GM19468 (cell line): ENCODE results near the gene BLID.

Experiments used
- ATAC-seq: cut with Tn5 transposase; IDR thresholded peaks from one replicate; pipeline ENCODE4 v1.9.1; 2021; ENCODE audit warnings: mild to moderate bottlenecking, moderate library complexity, moderate number of reproducible peaks; ENCODE audit not compliant: unreplicated experiment; ENCODE audit errors: extremely low read depth

BLID gene

GRCh38 chr11:122141725-122142124 is 25.7 kb upstream of the BLID start:
- no peak for ATAC-seq

GRCh38 chr11:122140500-122140899 is 24.5 kb upstream of the BLID start:
- no peak for ATAC-seq

- ATAC-seq = no peak
Observed at GRCh38 chr11:122139595-122139866, 23.5 kb upstream of the BLID start.

GRCh38 chr11:122138744-122139594 is 23.0 kb upstream of the BLID start:
- ATAC-seq = no peak

GRCh38 chr11:122137078-122137793 is 21.2 kb upstream of the BLID start:
- ATAC-seq = no peak

- no peak for ATAC-seq
Observed at GRCh38 chr11:122131126-122131525, 15.1 kb upstream of the BLID start.

GRCh38 chr11:122128146-122128545 is 12.1 kb upstream of the BLID start:
- no peak for ATAC-seq

GRCh38 chr11:122127020-122127419 is 11.0 kb upstream of the BLID start:
- no peak for ATAC-seq

- no peak for ATAC-seq
Observed at GRCh38 chr11:122126024-122126688, 10.1 kb upstream of the BLID start.

GRCh38 chr11:122123263-122123929 is 7.4 kb upstream of the BLID start:
- no peak for ATAC-seq

GRCh38 chr11:122122179-122122578 is 6.2 kb upstream of the BLID start:
- no peak for ATAC-seq

GRCh38 chr11:122120096-122120495 is 4.1 kb upstream of the BLID start:
- ATAC-seq = no peak

- no peak for ATAC-seq
Observed at GRCh38 chr11:122116591-122116990, 576 bp upstream of the BLID start.

- ATAC-seq = no peak
Observed at GRCh38 chr11:122114976-122115375, 1.0 kb downstream of the BLID start.

GRCh38 chr11:122113836-122114825 is 1.9 kb downstream of the BLID start:
- ATAC-seq = no peak

- ATAC-seq = no peak
Observed at GRCh38 chr11:122112470-122113365, 3.3 kb downstream of the BLID start.

- ATAC-seq = no peak
Observed at GRCh38 chr11:122109932-122110331, 6.1 kb downstream of the BLID start.

- no peak for ATAC-seq
Observed at GRCh38 chr11:122108828-122109227, 7.2 kb downstream of the BLID start.
